Prostate gland (tissue), 2 donors: ENCODE data around the gene RIMBP2. TPM values are rescaled to one million over a fixed set of nuclear protein-coding genes. Genes with fewer than 3 reads are reported as not detected.

Experiments
- DNase-seq: peaks from one replicate; pipeline ENCODE4 v3.0.0-alpha.2; 2019; ENCODE audit warnings: low spot score
- H3K27ac ChIP-seq, 2 donors: fragments of 200-600 bp; sonication (generic); 2 replicates each; pipeline ENCODE4 v1.5.1; 2017 to 2019
- H3K27me3 ChIP-seq: fragments of 200-600 bp; sonication (generic); replicated peaks from 2 replicates; pipeline ENCODE4 v1.5.1; 2019; ENCODE audit not compliant: insufficient read depth
- H3K36me3 ChIP-seq, 2 donors: fragments of 200-600 bp; sonication (generic); 1 replicate in 1 of 2; 2 replicates in 1 of 2; pipeline versions ENCODE4 v1.5.1 to v1.8.1; 2017 to 2019
- H3K4me1 ChIP-seq: fragments of 200-600 bp; sonication (generic); replicated peaks from 2 replicates; pipeline ENCODE4 v1.5.1; 2019
- H3K4me3 ChIP-seq, 2 donors: fragments of 200-600 bp; sonication (generic); 2 replicates each; pipeline ENCODE4 v1.5.1; 2017 to 2019
- H3K9me3 ChIP-seq: fragments of 200-600 bp; sonication (generic); 2 replicates; pipeline ENCODE4 v1.5.1; 2017
- POLR2A ChIP-seq: fragments of 450-650 bp; IDR thresholded peaks from one replicate; pipeline ENCODE4 v1.6.1; 2016; ENCODE audit warnings: antibody characterized with exemption, mild to moderate bottlenecking
- POLR2AphosphoS5 ChIP-seq: sonication (generic); formaldehyde crosslinking; IDR thresholded peaks from one replicate; pipeline ENCODE4 v1.6.1; 2017; ENCODE audit warnings: antibody characterized with exemption
- WGBS: methylation state at CpG from one replicate; pipeline ENCODE4 v1.1.5; 2018; 5-methylcytosine and 5-hydroxymethylcytosine counted together
- intact Hi-C: fragments of 100-400 bp; cut with DNase I; formaldehyde crosslinking; loops from one replicate; pipeline ENCODE4 v1.14.2; 2022
- total RNA-seq, 2 donors: library from RNA; depleted of rRNA; stranded (reverse); fragments of >200 nt; gene quantifications; one replicate each; pipeline ENCODE4 v1.1.0, GENCODE V29; 2016
- TF ChIP-seq, protein P1 (sequence below), 4 experiments: fragments of 200-600 bp in 2 of 4; fragments of 450-650 bp in 2 of 4; sonication (generic) in 2 of 4; IDR thresholded peaks; 1 replicate in 3 of 4; 2 replicates in 1 of 4; pipeline ENCODE4 v1.5.1; 2016 to 2019; ENCODE audit warnings: antibody characterized with exemption in 4 of 4, mild to moderate bottlenecking in 2 of 4, moderate library complexity in 2 of 4

The RIMBP2 gene
- total RNA-seq, 2 donors from 2014 or later = 0.96 to 7.0 TPM

GRCh38 chr12:130414381-130414780, 301.7 kb downstream of the RIMBP2 start:
- H3K27ac ChIP-seq = no peak overlapping the region
- H3K4me3 ChIP-seq = no peak overlapping the region
- no peak for DNase-seq
- 83% methylated on average over 7 of the region's 7 CpGs for WGBS
- intact Hi-C loops = no loop called here
- no peaks in the 10 kb centered on the region for H3K4me1 ChIP-seq
- TF ChIP-seq, protein P1, sequence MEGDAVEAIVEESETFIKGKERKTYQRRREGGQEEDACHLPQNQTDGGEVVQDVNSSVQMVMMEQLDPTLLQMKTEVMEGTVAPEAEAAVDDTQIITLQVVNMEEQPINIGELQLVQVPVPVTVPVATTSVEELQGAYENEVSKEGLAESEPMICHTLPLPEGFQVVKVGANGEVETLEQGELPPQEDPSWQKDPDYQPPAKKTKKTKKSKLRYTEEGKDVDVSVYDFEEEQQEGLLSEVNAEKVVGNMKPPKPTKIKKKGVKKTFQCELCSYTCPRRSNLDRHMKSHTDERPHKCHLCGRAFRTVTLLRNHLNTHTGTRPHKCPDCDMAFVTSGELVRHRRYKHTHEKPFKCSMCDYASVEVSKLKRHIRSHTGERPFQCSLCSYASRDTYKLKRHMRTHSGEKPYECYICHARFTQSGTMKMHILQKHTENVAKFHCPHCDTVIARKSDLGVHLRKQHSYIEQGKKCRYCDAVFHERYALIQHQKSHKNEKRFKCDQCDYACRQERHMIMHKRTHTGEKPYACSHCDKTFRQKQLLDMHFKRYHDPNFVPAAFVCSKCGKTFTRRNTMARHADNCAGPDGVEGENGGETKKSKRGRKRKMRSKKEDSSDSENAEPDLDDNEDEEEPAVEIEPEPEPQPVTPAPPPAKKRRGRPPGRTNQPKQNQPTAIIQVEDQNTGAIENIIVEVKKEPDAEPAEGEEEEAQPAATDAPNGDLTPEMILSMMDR (IDR thresholded peaks at IDR 0.05) = no peak
- TF ChIP-seq POLR2AphosphoS5 = no peak
- no peak for TF ChIP-seq POLR2A
- H3K36me3 ChIP-seq = no peaks in the 10 kb centered on the region
- no peaks in the 10 kb centered on the region for H3K27me3 ChIP-seq
- no peaks in the 10 kb centered on the region for H3K9me3 ChIP-seq

GRCh38 chr12:130413909-130414308, 302.2 kb downstream of the RIMBP2 start:
- Histone ChIP-seq H3K4me3 (no peak overlapping the region), H3K27ac (no peak overlapping the region), H3K36me3 (no peaks in the 10 kb centered on the region), H3K27me3 (no peaks in the 10 kb centered on the region), H3K9me3 (no peaks in the 10 kb centered on the region), H3K4me1 (no peaks in the 10 kb centered on the region)
- 89% methylated on average over 18 of the region's 18 CpGs for WGBS
- TF ChIP-seq, protein P1 (IDR thresholded peaks at IDR 0.05) = no peak
- no peak for TF ChIP-seq POLR2A
- TF ChIP-seq POLR2AphosphoS5 = no peak
- DNase-seq = no peak
- intact Hi-C loops = no loop called here

DNA sequence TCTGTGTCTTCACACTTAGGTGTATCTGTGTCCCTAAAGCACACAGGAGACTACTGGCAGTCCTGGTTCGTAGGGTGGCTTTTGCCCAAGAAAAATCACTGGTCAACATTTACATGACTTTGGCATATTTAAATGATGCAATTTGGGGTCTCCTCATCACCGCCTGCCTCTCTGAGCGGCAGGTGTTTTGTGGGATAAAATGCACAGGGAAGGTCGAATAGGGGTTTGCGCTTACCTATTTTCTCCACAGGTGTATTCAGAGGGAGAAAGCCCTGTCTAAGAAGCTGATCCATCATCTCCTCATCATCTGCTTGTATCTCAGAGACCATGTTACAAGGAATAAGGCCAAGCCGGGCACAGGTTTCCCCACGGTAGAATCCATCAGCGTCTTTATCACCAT, 303.7 kb downstream of the RIMBP2 start:
- no peaks in the 10 kb centered on the region for H3K4me1 ChIP-seq
- DNase-seq = no peak
- TF ChIP-seq POLR2A = no peak
- H3K4me3 ChIP-seq = no peak overlapping the region
- no peak overlapping the region for H3K27ac ChIP-seq
- no peaks in the 10 kb centered on the region for H3K36me3 ChIP-seq
- WGBS = 94% methylated on average over 8 of the region's 8 CpGs
- H3K27me3 ChIP-seq = no peaks in the 10 kb centered on the region
- H3K9me3 ChIP-seq = no peaks in the 10 kb centered on the region
- intact Hi-C loops = no loop called here

DNA sequence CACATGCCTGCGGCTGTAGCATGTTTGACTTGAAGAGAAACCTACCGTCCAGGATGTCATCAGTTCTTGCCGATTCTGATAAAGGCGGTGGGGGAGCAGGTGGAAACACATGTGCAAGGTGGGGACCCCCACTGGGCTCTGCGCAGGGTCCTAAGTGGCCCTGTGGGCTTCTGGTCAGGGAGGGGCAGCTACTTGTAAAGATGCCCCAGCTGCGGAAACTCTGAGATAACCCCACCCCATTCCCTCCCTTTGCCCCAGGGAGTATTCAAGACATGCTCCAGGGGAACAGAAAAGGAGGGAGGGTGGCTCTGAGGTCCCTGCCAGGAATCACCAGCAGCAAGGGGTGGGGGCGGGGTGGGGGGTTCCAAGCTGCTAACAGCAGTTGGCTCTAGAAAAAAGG, 310.8 kb downstream of the RIMBP2 start:
- Histone ChIP-seq H3K4me1 (no peaks in the 10 kb centered on the region), H3K9me3 (no peaks in the 10 kb centered on the region), H3K4me3 (no peak overlapping the region), H3K36me3 (no peaks in the 10 kb centered on the region), H3K27me3 (no peaks in the 10 kb centered on the region), H3K27ac (no peak overlapping the region)
- no peak for DNase-seq
- TF ChIP-seq, protein P1 (IDR thresholded peaks at IDR 0.05) = no peak
- intact Hi-C loops = no loop called here
- 70% methylated on average over 7 of the region's 7 CpGs for WGBS

DNA sequence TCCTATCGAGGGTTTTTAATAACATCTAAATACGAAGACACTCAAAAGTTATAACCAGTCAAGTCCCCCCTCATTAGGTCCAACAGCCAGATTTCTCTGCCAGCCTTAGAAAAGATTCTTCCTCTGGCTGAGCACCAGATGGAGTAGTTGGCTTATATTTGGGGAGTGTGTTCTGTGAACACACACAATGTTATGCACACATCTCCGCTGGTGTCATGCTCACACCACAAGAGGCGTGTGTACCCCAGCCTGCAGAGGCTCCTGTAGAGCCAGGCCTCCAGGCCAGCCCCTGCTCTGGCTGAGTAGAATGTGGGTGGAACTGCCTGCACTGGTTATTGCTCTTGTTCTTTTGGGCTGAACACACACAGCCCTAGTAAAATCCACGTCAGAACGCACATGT, 314.4 kb downstream of the RIMBP2 start:
- H3K27ac ChIP-seq = no peak overlapping the region
- no peaks in the 10 kb centered on the region for H3K4me1 ChIP-seq
- H3K9me3 ChIP-seq = no peaks in the 10 kb centered on the region
- no peak overlapping the region for H3K4me3 ChIP-seq
- intact Hi-C loops = no loop called here
- 78% methylated on average over 6 of the region's 6 CpGs for WGBS
- DNase-seq = no peak
- TF ChIP-seq POLR2A (no peak), POLR2AphosphoS5 (no peak)
- TF ChIP-seq, protein P1 (IDR thresholded peaks at IDR 0.05) = peak in 1 of 4 experiments; percentile 20
- H3K27me3 ChIP-seq = no peaks in the 10 kb centered on the region
- no peaks in the 10 kb centered on the region for H3K36me3 ChIP-seq
